Neuronal stem cell (in vitro differentiated cells): Measurements from ENCODE around the gene ZFAND5.

ENCODE experiments used
- DNase-seq: peaks from one replicate; pipeline ENCODE4 v3.0.0-alpha.2; 2013; ENCODE audit warnings: low spot score
- H2AFZ ChIP-seq: one replicate; pipeline ENCODE4 v1.6.1; 2013; ENCODE audit warnings: mild to moderate bottlenecking, low read length, inconsistent platforms
- H2AK5ac ChIP-seq: 2 replicates; pipeline ENCODE4 v1.6.1; 2013; ENCODE audit warnings: low read depth, mild to moderate bottlenecking, inconsistent platforms, low read length, moderate library complexity, mixed read lengths
- H2BK120ac ChIP-seq: 2 replicates; pipeline ENCODE4 v1.6.1; 2013; ENCODE audit warnings: low read depth, mild to moderate bottlenecking, inconsistent platforms, low read length, moderate library complexity, mixed read lengths
- H2BK12ac ChIP-seq: one replicate; pipeline ENCODE4 v1.6.1; 2013; ENCODE audit warnings: low read length, inconsistent platforms
- H2BK15ac ChIP-seq: 2 replicates; pipeline ENCODE4 v1.6.1; 2013; ENCODE audit warnings: mild to moderate bottlenecking, low read length, inconsistent platforms, mixed read lengths
- H2BK5ac ChIP-seq: one replicate; pipeline ENCODE4 v1.6.1; 2013; ENCODE audit warnings: inconsistent platforms, mild to moderate bottlenecking, low read length, moderate library complexity
- H3K14ac ChIP-seq: one replicate; pipeline ENCODE4 v1.6.1; 2013; ENCODE audit warnings: low read length, inconsistent platforms
- H3K18ac ChIP-seq: 2 replicates; pipeline ENCODE4 v1.6.1; 2013; ENCODE audit warnings: low read length, inconsistent platforms
- H3K23ac ChIP-seq: 2 replicates; pipeline ENCODE4 v1.6.1; 2013; ENCODE audit warnings: low read depth, mild to moderate bottlenecking, mixed read lengths, low read length, inconsistent platforms; ENCODE audit not compliant: poor library complexity
- H3K27ac ChIP-seq: replicated peaks from 3 replicates; pipeline ENCODE4 v1.5.1; 2013; ENCODE audit warnings: low read length, inconsistent platforms
- H3K27me3 ChIP-seq, 3 experiments: 2 replicates each; pipeline ENCODE4 v1.6.1; 2013; ENCODE audit warnings: low read length in 3 of 3, mild to moderate bottlenecking in 2 of 3, inconsistent platforms in 1 of 3, low read depth in 1 of 3, mixed read lengths in 1 of 3, moderate library complexity in 1 of 3; ENCODE audit not compliant: control insufficient read depth in 3 of 3, insufficient read depth in 3 of 3
- H3K36me3 ChIP-seq, 2 donors: replicated peaks in 1 of 2; 2 replicates each; pipeline ENCODE4 v1.6.1; 2013; ENCODE audit warnings: low read length in 2 of 2; ENCODE audit not compliant: control insufficient read depth in 2 of 2, insufficient read depth in 2 of 2
- H3K4ac ChIP-seq: 2 replicates; pipeline ENCODE4 v1.6.1; 2013; ENCODE audit warnings: inconsistent platforms, mild to moderate bottlenecking, low read length, moderate library complexity
- H3K4me1 ChIP-seq, 2 donors: 1 replicate in 1 of 2; 2 replicates in 1 of 2; pipeline ENCODE4 v1.6.1; 2013; ENCODE audit warnings: low read length in 2 of 2, low read depth in 1 of 2; ENCODE audit not compliant: control insufficient read depth in 2 of 2, insufficient read depth in 1 of 2
- H3K4me2 ChIP-seq: one replicate; pipeline ENCODE4 v1.6.1; 2013; ENCODE audit warnings: mild to moderate bottlenecking, low read length, inconsistent platforms; ENCODE audit not compliant: insufficient read depth, poor library complexity, severe bottlenecking
- H3K4me3 ChIP-seq, 2 donors: 2 replicates each; pipeline ENCODE4 v1.5.1; 2013; ENCODE audit warnings: low read length in 2 of 2, mild to moderate bottlenecking in 2 of 2, inconsistent platforms in 1 of 2, moderate library complexity in 1 of 2
- H3K79me1 ChIP-seq: one replicate; pipeline ENCODE4 v1.6.1; 2013; ENCODE audit warnings: low read depth, mild to moderate bottlenecking, inconsistent platforms, low read length, moderate library complexity
- H3K9ac ChIP-seq: one replicate; pipeline ENCODE4 v1.6.1; 2013; ENCODE audit warnings: mild to moderate bottlenecking, low read depth, low read length, inconsistent platforms; ENCODE audit not compliant: poor library complexity
- H3K9me3 ChIP-seq, 2 donors: replicated peaks in 1 of 2; 2 replicates each; pipeline versions ENCODE3 to v1.6.1; 2013; ENCODE audit warnings: low read length in 2 of 2, mild to moderate bottlenecking in 2 of 2, inconsistent platforms in 1 of 2, low read depth in 1 of 2, mixed read lengths in 1 of 2, moderate library complexity in 1 of 2; ENCODE audit not compliant: control insufficient read depth in 2 of 2, insufficient read depth in 1 of 2
- H4K8ac ChIP-seq: one replicate; pipeline ENCODE4 v1.6.1; 2013; ENCODE audit warnings: low read depth, mild to moderate bottlenecking, inconsistent platforms, low read length, moderate library complexity
- H4K91ac ChIP-seq: one replicate; pipeline ENCODE4 v1.6.1; 2013; ENCODE audit warnings: low read length, low read depth, mild to moderate bottlenecking, inconsistent platforms; ENCODE audit not compliant: poor library complexity
- WGBS, 2 donors: extraction: QIAGEN DNeasy Blood & Tissue Kit; methylation state at CpG; one replicate each; pipeline ENCODE4 v1.1.7; 2013; ENCODE audit warnings: missing lambda C conversion rate in 2 of 2, mixed read lengths in 1 of 2; ENCODE audit not compliant: insufficient read length in 2 of 2, insufficient replicate concordance in 1 of 2; ENCODE audit errors: extremely low coverage in 2 of 2; 5-methylcytosine and 5-hydroxymethylcytosine counted together

The ZFAND5 gene

GRCh38 chr9:72402744-72403143, 37.7 kb upstream of the ZFAND5 start:
- H3K4me3 ChIP-seq: no peak overlapping the region
- H3K4me2 ChIP-seq: no peak overlapping the region
- H3K4ac ChIP-seq: no peak overlapping the region
- H3K4me1 ChIP-seq: peaks cover 0 to 3% of the 10 kb centered on the region in 2 donors
- no peaks in the 10 kb centered on the region for H3K27me3 ChIP-seq
- DNase-seq: no peak
- H2BK120ac ChIP-seq: no peak overlapping the region
- no peak overlapping the region for H3K27ac ChIP-seq
- H2BK5ac ChIP-seq: no peak overlapping the region
- no peak overlapping the region for H2AFZ ChIP-seq
- H3K79me1 ChIP-seq: no peaks in the 10 kb centered on the region
- no peak overlapping the region for H3K9ac ChIP-seq
- H2BK15ac ChIP-seq: no peak overlapping the region
- H4K91ac ChIP-seq: no peak overlapping the region
- no CpG with 5 or more reads among the region's 2 CpGs for WGBS, 2 donors
- no peak overlapping the region for H3K23ac ChIP-seq
- H3K9me3 ChIP-seq: no peaks in the 10 kb centered on the region
- H3K18ac ChIP-seq: no peak overlapping the region
- no peaks in the 10 kb centered on the region for H3K36me3 ChIP-seq
- no peak overlapping the region for H3K14ac ChIP-seq
- H2BK12ac ChIP-seq: no peak overlapping the region
- H2AK5ac ChIP-seq: no peak overlapping the region
- no peak overlapping the region for H4K8ac ChIP-seq

- Histone ChIP-seq H4K91ac (no peak overlapping the region), H3K14ac (no peak overlapping the region), H2BK5ac (no peak overlapping the region), H2BK15ac (no peak overlapping the region), H2BK120ac (no peak overlapping the region), H3K79me1 (no peaks in the 10 kb centered on the region), H3K9me3 (no peaks in the 10 kb centered on the region), H3K27ac (no peak overlapping the region), H2AFZ (no peak overlapping the region), H3K4me2 (no peak overlapping the region), H3K27me3 (no peaks in the 10 kb centered on the region), H4K8ac (no peak overlapping the region), H2BK12ac (no peak overlapping the region), H3K9ac (no peak overlapping the region), H2AK5ac (no peak overlapping the region), H3K4me3 (no peak overlapping the region), H3K23ac (no peak overlapping the region), H3K4me1 (no peaks in the 10 kb centered on the region), H3K18ac (no peak overlapping the region), H3K4ac (no peak overlapping the region), H3K36me3 (no peaks in the 10 kb centered on the region)
- no CpG with 5 or more reads among the region's 1 CpG for WGBS, 2 donors
- no peak for DNase-seq
These were observed 36.4 kb upstream of the ZFAND5 start for GRCh38 chr9:72401396-72401795.

- no peaks in the 10 kb centered on the region for H3K79me1 ChIP-seq
- no peak overlapping the region for H2BK12ac ChIP-seq
- H2BK5ac ChIP-seq: no peak overlapping the region
- no peak overlapping the region for H2BK120ac ChIP-seq
- H3K4ac ChIP-seq: no peak overlapping the region
- no peak overlapping the region for H2AFZ ChIP-seq
- no peak overlapping the region for H4K91ac ChIP-seq
- no peak overlapping the region for H4K8ac ChIP-seq
- H3K27ac ChIP-seq: no peak overlapping the region
- no peak overlapping the region for H2AK5ac ChIP-seq
- no peak overlapping the region for H3K4me3 ChIP-seq
- WGBS, 2 donors: no CpG with 5 or more reads among the region's 2 CpGs
- no peak overlapping the region for H3K18ac ChIP-seq
- no peak overlapping the region for H3K23ac ChIP-seq
- no peaks in the 10 kb centered on the region for H3K9me3 ChIP-seq
- H3K14ac ChIP-seq: no peak overlapping the region
- no peaks in the 10 kb centered on the region for H3K4me1 ChIP-seq
- H3K9ac ChIP-seq: no peak overlapping the region
- no peak overlapping the region for H2BK15ac ChIP-seq
- no peaks in the 10 kb centered on the region for H3K36me3 ChIP-seq
- no peak overlapping the region for H3K4me2 ChIP-seq
- DNase-seq: no peak
- no peaks in the 10 kb centered on the region for H3K27me3 ChIP-seq
These were observed 35.9 kb upstream of the ZFAND5 start for GRCh38 chr9:72400866-72401265.

GRCh38 chr9:72399391-72399790, 34.4 kb upstream of the ZFAND5 start:
- no peak overlapping the region for H3K23ac ChIP-seq
- DNase-seq: no peak
- no peak overlapping the region for H3K4ac ChIP-seq
- no peak overlapping the region for H2BK120ac ChIP-seq
- no peak overlapping the region for H4K91ac ChIP-seq
- H2BK5ac ChIP-seq: no peak overlapping the region
- no peaks in the 10 kb centered on the region for H3K36me3 ChIP-seq
- H4K8ac ChIP-seq: no peak overlapping the region
- H3K14ac ChIP-seq: no peak overlapping the region
- no peak overlapping the region for H2BK12ac ChIP-seq
- no peaks in the 10 kb centered on the region for H3K9me3 ChIP-seq
- H3K18ac ChIP-seq: no peak overlapping the region
- no peak overlapping the region for H3K4me3 ChIP-seq
- H3K9ac ChIP-seq: no peak overlapping the region
- no peak overlapping the region for H3K27ac ChIP-seq
- no peak overlapping the region for H2AFZ ChIP-seq
- H2AK5ac ChIP-seq: no peak overlapping the region
- no peaks in the 10 kb centered on the region for H3K79me1 ChIP-seq
- no peaks in the 10 kb centered on the region for H3K27me3 ChIP-seq
- no peaks in the 10 kb centered on the region for H3K4me1 ChIP-seq
- no peak overlapping the region for H3K4me2 ChIP-seq
- no CpG with 5 or more reads among the region's 2 CpGs for WGBS, 2 donors
- H2BK15ac ChIP-seq: no peak overlapping the region
